ENCODE results near the gene FGD3. TPM values are rescaled to one million over a fixed set of nuclear protein-coding genes. Genes with fewer than 3 reads are reported as not detected.
A peak's percentile ranks its signal among the peaks of the same experiment; 100 is the strongest.

FGD3 gene
- total RNA-seq, 1 donor from 2014 or later: 4.2 TPM

GRCh38 chr9:92954049-92954861 lies 6.9 kb downstream of the FGD3 start:
- Histone ChIP-seq H3K27ac (ENCODE audit: low read depth, low read length) (no peak overlapping the region), H3K9ac (ENCODE audit: low read depth in 1 of 3, low read length in 3 of 3) (no peak overlapping the region), H3K27me3 (ENCODE audit: control insufficient read depth in 3 of 3, insufficient read depth in 3 of 3, low read length in 3 of 3) (peaks cover 0 to 12% (median 5%) of the 10 kb centered on the region in 3 donors), H3K9me3 (ENCODE audit: control insufficient read depth in 3 of 3, low read length in 3 of 3) (no peaks in the 10 kb centered on the region), H3K36me3 (ENCODE audit: control insufficient read depth in 3 of 3, insufficient read depth in 3 of 3, low read length in 3 of 3) (no peaks in the 10 kb centered on the region), H3K4me1 (ENCODE audit: control insufficient read depth in 3 of 3, insufficient read depth in 3 of 3, low read length in 3 of 3) (peaks cover 0 to 6% (median 3%) of the 10 kb centered on the region in 3 donors), H3K4me3 (ENCODE audit: low read length in 3 of 3) (no peak overlapping the region)

- no peak overlapping the region for H3K27ac ChIP-seq (ENCODE audit: low read depth, low read length)
- H3K4me1 ChIP-seq (ENCODE audit: control insufficient read depth in 3 of 3, insufficient read depth in 3 of 3, low read length in 3 of 3): peaks cover 0 to 6% (median 3%) of the 10 kb centered on the region in 3 donors
- no peak overlapping the region for H3K9ac ChIP-seq (ENCODE audit: low read depth in 1 of 3, low read length in 3 of 3)
- no peak overlapping the region for H3K4me3 ChIP-seq (ENCODE audit: low read length in 3 of 3)
- H3K9me3 ChIP-seq (ENCODE audit: control insufficient read depth in 3 of 3, low read length in 3 of 3): no peaks in the 10 kb centered on the region
- peaks cover 0 to 6% (median 0%) of the 10 kb centered on the region in 3 donors for H3K27me3 ChIP-seq (ENCODE audit: control insufficient read depth in 3 of 3, insufficient read depth in 3 of 3, low read length in 3 of 3)
- H3K36me3 ChIP-seq (ENCODE audit: control insufficient read depth in 3 of 3, insufficient read depth in 3 of 3, low read length in 3 of 3): no peaks in the 10 kb centered on the region
These were observed 7.6 kb downstream of the FGD3 start for GRCh38 chr9:92954886-92955285.

- no peak overlapping the region for H3K4me3 ChIP-seq (ENCODE audit: low read length in 3 of 3)
- H3K27ac ChIP-seq (ENCODE audit: low read depth, low read length): no peak overlapping the region
- no peak overlapping the region for H3K9ac ChIP-seq (ENCODE audit: low read depth in 1 of 3, low read length in 3 of 3)
- H3K36me3 ChIP-seq (ENCODE audit: control insufficient read depth in 3 of 3, insufficient read depth in 3 of 3, low read length in 3 of 3): no peaks in the 10 kb centered on the region
- H3K4me1 ChIP-seq (ENCODE audit: control insufficient read depth in 3 of 3, insufficient read depth in 3 of 3, low read length in 3 of 3): no peaks in the 10 kb centered on the region
- H3K27me3 ChIP-seq (ENCODE audit: control insufficient read depth in 3 of 3, insufficient read depth in 3 of 3, low read length in 3 of 3): no peaks in the 10 kb centered on the region
- peaks cover 0 to 3% (median 0%) of the 10 kb centered on the region in 3 donors for H3K9me3 ChIP-seq (ENCODE audit: control insufficient read depth in 3 of 3, low read length in 3 of 3)
These were observed 13.4 kb downstream of the FGD3 start for GRCh38 chr9:92960561-92961290.

- Histone ChIP-seq H3K27me3 (ENCODE audit: control insufficient read depth in 3 of 3, insufficient read depth in 3 of 3, low read length in 3 of 3) (no peaks in the 10 kb centered on the region), H3K36me3 (ENCODE audit: control insufficient read depth in 3 of 3, insufficient read depth in 3 of 3, low read length in 3 of 3) (no peaks in the 10 kb centered on the region), H3K4me1 (ENCODE audit: control insufficient read depth in 3 of 3, insufficient read depth in 3 of 3, low read length in 3 of 3) (peaks cover 0 to 2% (median 0%) of the 10 kb centered on the region in 3 donors), H3K4me3 (ENCODE audit: low read length in 3 of 3) (no peak overlapping the region), H3K27ac (ENCODE audit: low read depth, low read length) (no peak overlapping the region), H3K9ac (ENCODE audit: low read depth in 1 of 3, low read length in 3 of 3) (no peak overlapping the region), H3K9me3 (ENCODE audit: control insufficient read depth in 3 of 3, low read length in 3 of 3) (peaks cover 0 to 3% (median 0%) of the 10 kb centered on the region in 3 donors)
These were observed 14.4 kb downstream of the FGD3 start for GRCh38 chr9:92961627-92962302.

- Histone ChIP-seq H3K4me3 (ENCODE audit: low read length in 3 of 3) (no peak overlapping the region), H3K27me3 (ENCODE audit: control insufficient read depth in 3 of 3, insufficient read depth in 3 of 3, low read length in 3 of 3) (no peaks in the 10 kb centered on the region), H3K27ac (ENCODE audit: low read depth, low read length) (no peak overlapping the region), H3K9me3 (ENCODE audit: control insufficient read depth in 3 of 3, low read length in 3 of 3) (peaks cover 0 to 3% (median 0%) of the 10 kb centered on the region in 3 donors), H3K9ac (ENCODE audit: low read depth in 1 of 3, low read length in 3 of 3) (no peak overlapping the region), H3K4me1 (ENCODE audit: control insufficient read depth in 3 of 3, insufficient read depth in 3 of 3, low read length in 3 of 3) (peaks cover 0 to 2% (median 0%) of the 10 kb centered on the region in 3 donors), H3K36me3 (ENCODE audit: control insufficient read depth in 3 of 3, insufficient read depth in 3 of 3, low read length in 3 of 3) (no peaks in the 10 kb centered on the region)
These were observed 15.0 kb downstream of the FGD3 start for GRCh38 chr9:92962303-92962649.

GRCh38 chr9:92962846-92963245 lies 15.5 kb downstream of the FGD3 start:
- Histone ChIP-seq H3K27ac (ENCODE audit: low read depth, low read length) (no peak overlapping the region), H3K27me3 (ENCODE audit: control insufficient read depth in 3 of 3, insufficient read depth in 3 of 3, low read length in 3 of 3) (no peaks in the 10 kb centered on the region), H3K4me1 (ENCODE audit: control insufficient read depth in 3 of 3, insufficient read depth in 3 of 3, low read length in 3 of 3) (peaks cover 0 to 2% (median 0%) of the 10 kb centered on the region in 3 donors), H3K4me3 (ENCODE audit: low read length in 3 of 3) (no peak overlapping the region), H3K9me3 (ENCODE audit: control insufficient read depth in 3 of 3, low read length in 3 of 3) (peaks cover 0 to 3% (median 0%) of the 10 kb centered on the region in 3 donors), H3K9ac (ENCODE audit: low read depth in 1 of 3, low read length in 3 of 3) (no peak overlapping the region), H3K36me3 (ENCODE audit: control insufficient read depth in 3 of 3, insufficient read depth in 3 of 3, low read length in 3 of 3) (no peaks in the 10 kb centered on the region)

- Histone ChIP-seq H3K27ac (ENCODE audit: low read depth, low read length) (peak overlapping the region; percentile 54), H3K4me1 (ENCODE audit: control insufficient read depth in 3 of 3, insufficient read depth in 3 of 3, low read length in 3 of 3) (peaks cover 0 to 2% (median 0%) of the 10 kb centered on the region in 3 donors), H3K36me3 (ENCODE audit: control insufficient read depth in 3 of 3, insufficient read depth in 3 of 3, low read length in 3 of 3) (no peaks in the 10 kb centered on the region), H3K4me3 (ENCODE audit: low read length in 3 of 3) (peak overlapping the region; percentile 29 to 55 (median 38)), H3K27me3 (ENCODE audit: control insufficient read depth in 3 of 3, insufficient read depth in 3 of 3, low read length in 3 of 3) (no peaks in the 10 kb centered on the region), H3K9ac (ENCODE audit: low read depth in 1 of 3, low read length in 3 of 3) (no peak overlapping the region), H3K9me3 (ENCODE audit: control insufficient read depth in 3 of 3, low read length in 3 of 3) (peaks cover 0 to 3% (median 0%) of the 10 kb centered on the region in 3 donors)
These were observed 16.7 kb downstream of the FGD3 start for GRCh38 chr9:92963831-92964606.

GRCh38 chr9:92964607-92965060 lies 17.3 kb downstream of the FGD3 start:
- Histone ChIP-seq H3K4me1 (ENCODE audit: control insufficient read depth in 3 of 3, insufficient read depth in 3 of 3, low read length in 3 of 3) (peaks cover 0 to 2% (median 0%) of the 10 kb centered on the region in 3 donors), H3K27me3 (ENCODE audit: control insufficient read depth in 3 of 3, insufficient read depth in 3 of 3, low read length in 3 of 3) (no peaks in the 10 kb centered on the region), H3K36me3 (ENCODE audit: control insufficient read depth in 3 of 3, insufficient read depth in 3 of 3, low read length in 3 of 3) (no peaks in the 10 kb centered on the region), H3K4me3 (ENCODE audit: low read length in 3 of 3) (peak overlapping the region; percentile 29 to 55 (median 38)), H3K27ac (ENCODE audit: low read depth, low read length) (peak overlapping the region; percentile 54), H3K9ac (ENCODE audit: low read depth in 1 of 3, low read length in 3 of 3) (peak overlapping the region in 1 of 3 donors; percentile 23), H3K9me3 (ENCODE audit: control insufficient read depth in 3 of 3, low read length in 3 of 3) (peaks cover 0 to 3% (median 0%) of the 10 kb centered on the region in 3 donors)

GRCh38 chr9:92965061-92965758 lies 17.9 kb downstream of the FGD3 start:
- Histone ChIP-seq H3K4me1 (ENCODE audit: control insufficient read depth in 3 of 3, insufficient read depth in 3 of 3, low read length in 3 of 3) (peaks cover 0 to 2% (median 0%) of the 10 kb centered on the region in 3 donors), H3K27me3 (ENCODE audit: control insufficient read depth in 3 of 3, insufficient read depth in 3 of 3, low read length in 3 of 3) (no peaks in the 10 kb centered on the region), H3K4me3 (ENCODE audit: low read length in 3 of 3) (peak overlapping the region in 2 of 3 donors; percentile 38 to 52), H3K9me3 (ENCODE audit: control insufficient read depth in 3 of 3, low read length in 3 of 3) (peaks cover 0 to 3% (median 0%) of the 10 kb centered on the region in 3 donors), H3K27ac (ENCODE audit: low read depth, low read length) (peak overlapping the region; percentile 54), H3K36me3 (ENCODE audit: control insufficient read depth in 3 of 3, insufficient read depth in 3 of 3, low read length in 3 of 3) (no peaks in the 10 kb centered on the region), H3K9ac (ENCODE audit: low read depth in 1 of 3, low read length in 3 of 3) (peak overlapping the region in 1 of 3 donors; percentile 32)
